ENCODE data around the gene AHSG. TPM values are rescaled to one million over a fixed set of nuclear protein-coding genes. Genes with fewer than 3 reads are reported as not detected.

Gene AHSG
- total and polyA plus RNA-seq, 10 donors = 0.30 TPM; not detected in 9

DNA sequence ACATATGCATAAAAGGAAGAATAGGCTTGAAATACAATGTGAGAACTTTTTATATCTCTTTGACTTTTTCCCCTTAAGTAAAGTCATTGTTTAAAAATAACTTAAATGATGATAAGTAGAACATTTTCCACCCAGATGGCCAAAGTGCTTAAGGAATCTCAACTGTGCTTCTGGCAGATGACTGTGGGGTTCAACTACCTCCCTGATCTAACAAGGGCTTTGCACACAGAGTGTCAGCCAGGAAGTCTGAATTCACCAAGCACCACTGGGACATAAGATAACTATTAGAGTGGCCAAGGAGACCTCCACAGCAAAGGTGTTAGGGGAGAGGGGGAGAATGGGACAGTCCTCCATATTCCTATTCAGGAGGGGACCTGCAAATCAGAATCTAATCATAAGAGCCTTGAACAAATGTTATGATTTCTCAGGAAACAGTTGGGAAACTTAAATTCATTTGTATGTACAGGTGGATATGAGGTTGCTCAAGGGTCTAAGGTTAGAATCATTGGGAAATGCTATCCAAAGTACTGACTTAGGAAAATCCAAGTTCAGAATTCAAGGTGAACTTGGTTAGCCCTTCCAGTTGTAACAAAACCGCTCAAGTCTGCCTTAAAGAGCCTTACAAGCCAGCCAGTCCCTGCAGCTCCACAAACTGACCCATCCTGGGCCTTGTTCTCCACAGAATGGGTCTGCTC, 27.1 kb downstream of the AHSG start, which contains the start of gene FETUB:
Gene FETUB, plus strand, starts transcription at position 622 of the 695 bp plus-strand sequence. Its CDS starts 62 bp downstream, at position 684.
- Histone ChIP-seq H3K4me1 (no peaks in the 10 kb centered on the region), H3K27me3 (replicated peaks in 1 of 7) (peaks cover 0 to 11% (median 0%) of the 10 kb centered on the region in 7 donors), H3K9me3 (no peaks in the 10 kb centered on the region), H3K36me3 (no peaks in the 10 kb centered on the region), H3K27ac (no peak within 1 kb of the TSS), H3K4me3 (no peak within 1 kb of the TSS)
- TF ChIP-seq, protein P1, sequence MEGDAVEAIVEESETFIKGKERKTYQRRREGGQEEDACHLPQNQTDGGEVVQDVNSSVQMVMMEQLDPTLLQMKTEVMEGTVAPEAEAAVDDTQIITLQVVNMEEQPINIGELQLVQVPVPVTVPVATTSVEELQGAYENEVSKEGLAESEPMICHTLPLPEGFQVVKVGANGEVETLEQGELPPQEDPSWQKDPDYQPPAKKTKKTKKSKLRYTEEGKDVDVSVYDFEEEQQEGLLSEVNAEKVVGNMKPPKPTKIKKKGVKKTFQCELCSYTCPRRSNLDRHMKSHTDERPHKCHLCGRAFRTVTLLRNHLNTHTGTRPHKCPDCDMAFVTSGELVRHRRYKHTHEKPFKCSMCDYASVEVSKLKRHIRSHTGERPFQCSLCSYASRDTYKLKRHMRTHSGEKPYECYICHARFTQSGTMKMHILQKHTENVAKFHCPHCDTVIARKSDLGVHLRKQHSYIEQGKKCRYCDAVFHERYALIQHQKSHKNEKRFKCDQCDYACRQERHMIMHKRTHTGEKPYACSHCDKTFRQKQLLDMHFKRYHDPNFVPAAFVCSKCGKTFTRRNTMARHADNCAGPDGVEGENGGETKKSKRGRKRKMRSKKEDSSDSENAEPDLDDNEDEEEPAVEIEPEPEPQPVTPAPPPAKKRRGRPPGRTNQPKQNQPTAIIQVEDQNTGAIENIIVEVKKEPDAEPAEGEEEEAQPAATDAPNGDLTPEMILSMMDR (IDR thresholded peaks at IDR 0.05 in 8 of 11, conservative IDR thresholded peaks at IDR 0.05 in 3 of 11) = no peak
- TF ChIP-seq POLR2AphosphoS5 (IDR thresholded peaks at IDR 0.05) = no peak
- TF ChIP-seq POLR2A (IDR thresholded peaks at IDR 0.05) = no peak
- 67 to 94% (median 85%) methylated on average over 1 of the region's 1 CpG for WGBS, 5 donors
- DNase-seq = no peak
- intact Hi-C loops (cut with DNase I; ENCODE audit: low total_unique reads) = no loop called here

DNA sequence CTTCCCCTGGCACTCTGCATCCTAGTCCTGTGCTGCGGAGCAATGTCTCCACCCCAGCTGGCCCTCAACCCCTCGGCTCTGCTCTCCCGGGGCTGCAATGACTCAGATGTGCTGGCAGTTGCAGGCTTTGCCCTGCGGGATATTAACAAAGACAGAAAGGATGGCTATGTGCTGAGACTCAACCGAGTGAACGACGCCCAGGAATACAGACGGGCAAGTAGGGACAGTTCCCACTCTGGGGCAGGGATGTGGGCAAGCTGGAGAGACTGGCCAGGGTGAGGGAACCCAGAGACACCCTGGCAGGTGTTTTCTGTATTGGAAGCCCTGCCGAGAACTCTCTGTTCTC, 27.6 kb downstream of the AHSG start:
- Histone ChIP-seq H3K4me1 (no peaks in the 10 kb centered on the region), H3K9me3 (no peaks in the 10 kb centered on the region), H3K4me3 (no peak overlapping the region), H3K36me3 (no peaks in the 10 kb centered on the region), H3K27ac (no peak overlapping the region), H3K27me3 (replicated peaks in 1 of 7) (peaks cover 0 to 11% (median 0%) of the 10 kb centered on the region in 7 donors)
- intact Hi-C loops (cut with DNase I; ENCODE audit: low total_unique reads) = no loop called here
- TF ChIP-seq, protein P1 (IDR thresholded peaks at IDR 0.05 in 8 of 11, conservative IDR thresholded peaks at IDR 0.05 in 3 of 11) = no peak
- TF ChIP-seq POLR2A (IDR thresholded peaks at IDR 0.05) (no peak), POLR2AphosphoS5 (IDR thresholded peaks at IDR 0.05) (no peak)
- DNase-seq = no peak
- WGBS, 5 donors = 78 to 88% (median 80%) methylated on average over 9 of the region's 9 CpGs

DNA sequence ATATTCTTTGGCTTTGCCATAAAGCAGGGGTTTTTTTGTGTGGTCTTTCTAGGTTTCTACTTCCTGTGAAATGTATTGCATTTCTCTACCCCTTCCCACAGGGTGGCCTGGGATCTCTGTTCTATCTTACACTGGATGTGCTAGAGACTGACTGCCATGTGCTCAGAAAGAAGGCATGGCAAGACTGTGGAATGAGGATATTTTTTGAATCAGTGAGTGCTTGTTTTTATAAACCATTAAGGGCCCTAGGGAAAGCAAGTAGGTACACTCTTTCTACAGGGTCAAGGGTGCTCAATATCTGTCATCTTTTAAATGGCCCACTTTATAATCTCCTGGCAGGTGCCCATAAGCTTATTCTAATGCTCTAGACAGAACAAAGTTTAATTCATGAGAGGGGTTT, 28.1 kb downstream of the AHSG start:
- DNase-seq = no peak
- TF ChIP-seq POLR2A (IDR thresholded peaks at IDR 0.05) = no peak
- TF ChIP-seq POLR2AphosphoS5 (IDR thresholded peaks at IDR 0.05) = no peak
- TF ChIP-seq, protein P1 (IDR thresholded peaks at IDR 0.05 in 8 of 11, conservative IDR thresholded peaks at IDR 0.05 in 3 of 11) = no peak
- H3K27ac ChIP-seq = no peak overlapping the region

GRCh38 chr3:186642014-186642413, 29.2 kb downstream of the AHSG start:
- intact Hi-C loops (cut with DNase I; ENCODE audit: low total_unique reads) = no loop called here

More for the DNA sequence above, 28.1 kb downstream of the AHSG start:
- Histone ChIP-seq H3K4me1 (no peaks in the 10 kb centered on the region), H3K36me3 (no peaks in the 10 kb centered on the region), H3K27me3 (replicated peaks in 1 of 7) (peaks cover 0 to 11% (median 0%) of the 10 kb centered on the region in 7 donors), H3K9me3 (no peaks in the 10 kb centered on the region), H3K4me3 (no peak overlapping the region)
- intact Hi-C loops (cut with DNase I; ENCODE audit: low total_unique reads) = no loop called here

More at GRCh38 chr3:186642014-186642413, 29.2 kb downstream of the AHSG start:
- Histone ChIP-seq H3K27ac (no peak overlapping the region), H3K4me1 (no peaks in the 10 kb centered on the region), H3K9me3 (no peaks in the 10 kb centered on the region), H3K4me3 (no peak overlapping the region), H3K27me3 (replicated peaks in 1 of 7) (peaks cover 0 to 8% (median 0%) of the 10 kb centered on the region in 7 donors), H3K36me3 (no peaks in the 10 kb centered on the region)
- TF ChIP-seq, protein P1 (IDR thresholded peaks at IDR 0.05 in 8 of 11, conservative IDR thresholded peaks at IDR 0.05 in 3 of 11) = no peak
- TF ChIP-seq POLR2AphosphoS5 (IDR thresholded peaks at IDR 0.05) (no peak), POLR2A (IDR thresholded peaks at IDR 0.05) (no peak)
- no peak for DNase-seq
- WGBS, 5 donors = 28 to 34% (median 32%) methylated on average over 3 of the region's 3 CpGs
